Measurements from ENCODE around the gene MAP3K7. TPM values are rescaled to one million over a fixed set of nuclear protein-coding genes. Genes with fewer than 3 reads are reported as not detected.

The MAP3K7 gene
- polyA plus RNA-seq, 1 donor (not counting 4 experiments of a cell fraction or from before 2014, with no cell fraction given): 43.5 TPM

GRCh38 chr6:90574610-90575009 lies 12.3 kb downstream of the MAP3K7 start:
- Histone ChIP-seq H3K4me2 (ENCODE audit: control insufficient read depth, extremely low read depth, insufficient read depth, low read depth, low read length) (no peak overlapping the region), H3K36me3 (ENCODE audit: control insufficient read depth in 2 of 2, extremely low read depth in 1 of 2, insufficient read depth in 2 of 2, low read length in 2 of 2) (peaks cover 0 to 6% of the 10 kb centered on the region in 2 experiments)
- dilution Hi-C loops (cut with MboI; ENCODE audit: extremely low pct_ligation_motif_present, low sequenced_read_pairs): no loop called here

GRCh38 chr6:90573624-90574023 lies 13.2 kb downstream of the MAP3K7 start:
- no peaks in the 10 kb centered on the region for H3K9me3 ChIP-seq (ENCODE audit: control insufficient read depth, low read depth, low read length)
- dilution Hi-C loops (cut with MboI; ENCODE audit: extremely low pct_ligation_motif_present, low sequenced_read_pairs): no loop called here
- peaks cover 1 to 9% of the 10 kb centered on the region in 2 experiments for H3K36me3 ChIP-seq (ENCODE audit: control insufficient read depth in 2 of 2, extremely low read depth in 1 of 2, insufficient read depth in 2 of 2, low read length in 2 of 2)
- H4K20me1 ChIP-seq (ENCODE audit: control insufficient read depth, extremely low read depth, insufficient read depth, low read length): no peaks in the 10 kb centered on the region
- DNase-seq (ENCODE audit: low read depth, low spot score): no peak
- no peak overlapping the region for H3K4me2 ChIP-seq (ENCODE audit: control insufficient read depth, extremely low read depth, insufficient read depth, low read depth, low read length)
- no peaks in the 10 kb centered on the region for H3K27me3 ChIP-seq (ENCODE audit: control insufficient read depth, extremely low read depth, insufficient read depth, low read length)
- H3K9me1 ChIP-seq (ENCODE audit: control insufficient read depth, extremely low read depth, insufficient read depth, low read length): no peaks in the 10 kb centered on the region
- peaks cover 74% of the 10 kb centered on the region for H3K79me2 ChIP-seq (ENCODE audit: control insufficient read depth, insufficient read depth, low read length)
- no peak overlapping the region for H3K9ac ChIP-seq (ENCODE audit: control insufficient read depth, extremely low read depth, insufficient read depth, low read length)
- FAIRE-seq: no peak
- no peak overlapping the region for H3K27ac ChIP-seq (ENCODE audit: control insufficient read depth, insufficient read depth, low read length)
- no peaks in the 10 kb centered on the region for H3K4me1 ChIP-seq (ENCODE audit: control insufficient read depth, extremely low read depth, insufficient read depth, low read length)
- H3K4me3 ChIP-seq (ENCODE audit: control insufficient read depth in 2 of 3, extremely low read depth in 1 of 3, insufficient read depth in 2 of 3, low read depth in 1 of 3, low read length in 3 of 3): no peak overlapping the region
- H2AFZ ChIP-seq (ENCODE audit: control insufficient read depth, low read length): no peak overlapping the region
- TF ChIP-seq CTCF (optimal IDR thresholded peaks at IDR 0.05 in 1 of 3, IDR thresholded peaks at IDR 0.05 in 1 of 3, conservative IDR thresholded peaks at IDR 0.05 in 1 of 3; ENCODE audit: extremely low read depth in 1 of 3, insufficient read depth in 2 of 3, low read length in 3 of 3) (no peak), EZH2 (IDR thresholded peaks at IDR 0.05; ENCODE audit: low read length) (no peak)

More at GRCh38 chr6:90574610-90575009, 12.3 kb downstream of the MAP3K7 start:
- TF ChIP-seq EZH2 (IDR thresholded peaks at IDR 0.05; ENCODE audit: low read length) (no peak), CTCF (optimal IDR thresholded peaks at IDR 0.05 in 1 of 3, IDR thresholded peaks at IDR 0.05 in 1 of 3, conservative IDR thresholded peaks at IDR 0.05 in 1 of 3; ENCODE audit: extremely low read depth in 1 of 3, insufficient read depth in 2 of 3, low read length in 3 of 3) (no peak)
- Histone ChIP-seq H3K79me2 (ENCODE audit: control insufficient read depth, insufficient read depth, low read length) (peaks cover 71% of the 10 kb centered on the region), H3K9me1 (ENCODE audit: control insufficient read depth, extremely low read depth, insufficient read depth, low read length) (no peaks in the 10 kb centered on the region), H3K27me3 (ENCODE audit: control insufficient read depth, extremely low read depth, insufficient read depth, low read length) (no peaks in the 10 kb centered on the region), H3K4me3 (ENCODE audit: control insufficient read depth in 2 of 3, extremely low read depth in 1 of 3, insufficient read depth in 2 of 3, low read depth in 1 of 3, low read length in 3 of 3) (no peak overlapping the region), H2AFZ (ENCODE audit: control insufficient read depth, low read length) (no peak overlapping the region), H3K4me1 (ENCODE audit: control insufficient read depth, extremely low read depth, insufficient read depth, low read length) (no peaks in the 10 kb centered on the region), H3K9me3 (ENCODE audit: control insufficient read depth, low read depth, low read length) (no peaks in the 10 kb centered on the region), H4K20me1 (ENCODE audit: control insufficient read depth, extremely low read depth, insufficient read depth, low read length) (no peaks in the 10 kb centered on the region), H3K27ac (ENCODE audit: control insufficient read depth, insufficient read depth, low read length) (no peak overlapping the region), H3K9ac (ENCODE audit: control insufficient read depth, extremely low read depth, insufficient read depth, low read length) (no peak overlapping the region)
- DNase-seq (ENCODE audit: low read depth, low spot score) (no peak), FAIRE-seq (no peak)

Data from keratinocyte (primary cell).